ENCODE measurements around the gene TPD52L1. TPM values are rescaled to one million over a fixed set of nuclear protein-coding genes. Genes with fewer than 3 reads are reported as not detected.

Gene TPD52L1
- total and polyA plus RNA-seq, 4 donors, result 15.6 to 43.5 (median 16.7) TPM

GRCh38 chr6:125188594-125189203, 35.1 kb downstream of the TPD52L1 start:
- ATAC-seq (ENCODE audit: insufficient read depth, low FRiP score) (no peak), DNase-seq (no peak)
- H3K36me3 ChIP-seq (ENCODE audit: control insufficient read depth in 4 of 4, insufficient read depth in 4 of 4, low read length in 4 of 4), result no peaks in the 10 kb centered on the region
- H3K27me3 ChIP-seq (ENCODE audit: control insufficient read depth in 3 of 3, insufficient read depth in 3 of 3, low read length in 2 of 3), result no peaks in the 10 kb centered on the region
- no peak overlapping the region for H3K4me3 ChIP-seq
- 67 to 86% methylated on average over 1 of the region's 1 CpG for WGBS, 2 donors
- H3K4me1 ChIP-seq (ENCODE audit: control insufficient read depth in 5 of 5, insufficient read depth in 5 of 5, low read length in 5 of 5), result peaks cover 0 to 8% (median 6%) of the 10 kb centered on the region in 5 donors
- no peak overlapping the region for H3K27ac ChIP-seq (ENCODE audit: low read depth in 1 of 2, low read length in 1 of 2)
- no peak overlapping the region for H3K9ac ChIP-seq (ENCODE audit: insufficient read depth in 1 of 2, low read length in 2 of 2)
- TF ChIP-seq CTCF (IDR thresholded peaks at IDR 0.05; ENCODE audit: control extremely low read depth, extremely low read depth), result no peak
- no peaks in the 10 kb centered on the region for H3K9me3 ChIP-seq (ENCODE audit: control insufficient read depth in 4 of 4, insufficient read depth in 3 of 4, low read length in 3 of 4)

- H3K27me3 ChIP-seq (ENCODE audit: control insufficient read depth in 3 of 3, insufficient read depth in 3 of 3, low read length in 2 of 3), result no peaks in the 10 kb centered on the region
- no peak overlapping the region for H3K9ac ChIP-seq (ENCODE audit: insufficient read depth in 1 of 2, low read length in 2 of 2)
- 29 to 65% methylated on average over 1 of the region's 1 CpG for WGBS, 2 donors
- no peak overlapping the region for H3K27ac ChIP-seq (ENCODE audit: low read depth in 1 of 2, low read length in 1 of 2)
- TF ChIP-seq CTCF (IDR thresholded peaks at IDR 0.05; ENCODE audit: control extremely low read depth, extremely low read depth), result no peak
- no peaks in the 10 kb centered on the region for H3K9me3 ChIP-seq (ENCODE audit: control insufficient read depth in 4 of 4, insufficient read depth in 3 of 4, low read length in 3 of 4)
- no peaks in the 10 kb centered on the region for H3K36me3 ChIP-seq (ENCODE audit: control insufficient read depth in 4 of 4, insufficient read depth in 4 of 4, low read length in 4 of 4)
- no peak overlapping the region for H3K4me3 ChIP-seq
- DNase-seq, result no peak
- ATAC-seq (ENCODE audit: insufficient read depth, low FRiP score), result no peak
- H3K4me1 ChIP-seq (ENCODE audit: control insufficient read depth in 5 of 5, insufficient read depth in 5 of 5, low read length in 5 of 5), result peaks cover 0 to 8% (median under 1%) of the 10 kb centered on the region in 5 donors
These were observed 35.9 kb downstream of the TPD52L1 start for GRCh38 chr6:125189494-125189893.

- Histone ChIP-seq H3K27me3 (ENCODE audit: control insufficient read depth in 3 of 3, insufficient read depth in 3 of 3, low read length in 2 of 3) (no peaks in the 10 kb centered on the region), H3K27ac (ENCODE audit: low read depth in 1 of 2, low read length in 1 of 2) (no peak overlapping the region), H3K9me3 (ENCODE audit: control insufficient read depth in 4 of 4, insufficient read depth in 3 of 4, low read length in 3 of 4) (no peaks in the 10 kb centered on the region), H3K4me1 (ENCODE audit: control insufficient read depth in 5 of 5, insufficient read depth in 5 of 5, low read length in 5 of 5) (peaks cover 0 to 8% (median 3%) of the 10 kb centered on the region in 5 donors), H3K36me3 (ENCODE audit: control insufficient read depth in 4 of 4, insufficient read depth in 4 of 4, low read length in 4 of 4) (no peaks in the 10 kb centered on the region), H3K4me3 (no peak overlapping the region), H3K9ac (ENCODE audit: insufficient read depth in 1 of 2, low read length in 2 of 2) (no peak overlapping the region)
- no peak for TF ChIP-seq CTCF (IDR thresholded peaks at IDR 0.05; ENCODE audit: control extremely low read depth, extremely low read depth)
- ATAC-seq (ENCODE audit: insufficient read depth, low FRiP score), result no peak
- WGBS, 2 donors, result 97 to 100% methylated on average over 4 of the region's 4 CpGs
- no peak for DNase-seq
These were observed 37.1 kb downstream of the TPD52L1 start for GRCh38 chr6:125190667-125191066.

Data from lung (tissue), 12 donors.